MM.1S (cell line): ENCODE results near the gene ADCY9.

Experiments used
- DNase-seq: peaks from one replicate; pipeline ENCODE4 v3.0.0-alpha.2; 2015
- H2AFZ ChIP-seq: fragments of 300-600 bp; sonication (generic); 2 replicates; pipeline ENCODE4 v1.6.0; 2016; ENCODE audit warnings: antibody characterized with exemption, low read length
- H3F3A ChIP-seq: fragments of 300-600 bp; sonication (generic); 2 replicates; pipeline ENCODE4 v1.6.1; 2016; ENCODE audit warnings: mild to moderate bottlenecking, antibody characterized with exemption, low read length, moderate library complexity, mixed read lengths; ENCODE audit not compliant: insufficient read depth
- H3K27ac ChIP-seq: fragments of 300-600 bp; sonication (generic); 2 replicates; pipeline ENCODE4 v1.5.1; 2016; ENCODE audit warnings: mild to moderate bottlenecking, low read length
- H3K27me3 ChIP-seq: fragments of 300-600 bp; sonication (generic); replicated peaks from 2 replicates; pipeline ENCODE4 v1.6.0; 2016; ENCODE audit warnings: low read length; ENCODE audit not compliant: insufficient read depth
- H3K36me3 ChIP-seq: fragments of 300-600 bp; sonication (generic); replicated peaks from 2 replicates; pipeline ENCODE4 v1.6.1; 2016; ENCODE audit warnings: mild to moderate bottlenecking, low read length, mixed read lengths; ENCODE audit not compliant: insufficient read depth
- H3K4me1 ChIP-seq: fragments of 300-600 bp; sonication (generic); 2 replicates; pipeline ENCODE4 v1.6.1; 2016; ENCODE audit warnings: low read length, mixed read lengths
- H3K4me2 ChIP-seq: fragments of 300-600 bp; sonication (generic); 2 replicates; pipeline ENCODE4 v1.6.0; 2016; ENCODE audit warnings: low read depth, low read length
- H3K4me3 ChIP-seq: fragments of 300-600 bp; sonication (generic); 2 replicates; pipeline ENCODE4 v1.5.1; 2016; ENCODE audit warnings: low read length, mixed read lengths
- H3K79me2 ChIP-seq: fragments of 300-600 bp; sonication (generic); 2 replicates; pipeline ENCODE4 v1.6.1; 2016; ENCODE audit warnings: mixed run types, low read length, mixed read lengths
- H3K9ac ChIP-seq: fragments of 300-600 bp; sonication (generic); 2 replicates; pipeline ENCODE4 v1.6.1; 2016; ENCODE audit warnings: low read length, mixed read lengths
- H3K9me2 ChIP-seq: fragments of 300-600 bp; sonication (generic); replicated peaks from 2 replicates; pipeline ENCODE4 v1.6.1; 2016; ENCODE audit warnings: mild to moderate bottlenecking, low read length, mixed read lengths; ENCODE audit not compliant: insufficient read depth
- H3K9me3 ChIP-seq: fragments of 300-600 bp; sonication (generic); replicated peaks from 2 replicates; pipeline ENCODE4 v1.6.1; 2016; ENCODE audit warnings: mild to moderate bottlenecking, low read length, mixed read lengths; ENCODE audit not compliant: insufficient read depth
- H4K20me1 ChIP-seq: fragments of 300-600 bp; sonication (generic); 2 replicates; pipeline ENCODE4 v1.6.1; 2016; ENCODE audit warnings: mild to moderate bottlenecking, low read length, moderate library complexity, mixed read lengths; ENCODE audit not compliant: insufficient read depth
- EZH2 ChIP-seq: fragments of 300-600 bp; sonication (generic); optimal IDR thresholded peaks from 2 replicates; pipeline ENCODE3; 2017; ENCODE audit warnings: low read depth, mild to moderate bottlenecking, antibody characterized with exemption, low read length, mixed read lengths
- EZH2phosphoT487 ChIP-seq: fragments of 300-600 bp; sonication (generic); IDR thresholded peaks from 2 replicates; pipeline ENCODE4 v1.6.1; 2018; ENCODE audit warnings: antibody characterized with exemption, low read length
- TF ChIP-seq, protein P1 (sequence below): fragments of 300-600 bp; sonication (generic); IDR thresholded peaks from 2 replicates; pipeline ENCODE4 v1.5.1; 2016; ENCODE audit warnings: antibody characterized with exemption, low read length, mixed read lengths

ADCY9 gene

GRCh38 chr16:4089811-4090301 lies 26.4 kb downstream of the ADCY9 start:
- Histone ChIP-seq H3K36me3 (no peaks in the 10 kb centered on the region), H3K9ac (no peak overlapping the region)

DNA sequence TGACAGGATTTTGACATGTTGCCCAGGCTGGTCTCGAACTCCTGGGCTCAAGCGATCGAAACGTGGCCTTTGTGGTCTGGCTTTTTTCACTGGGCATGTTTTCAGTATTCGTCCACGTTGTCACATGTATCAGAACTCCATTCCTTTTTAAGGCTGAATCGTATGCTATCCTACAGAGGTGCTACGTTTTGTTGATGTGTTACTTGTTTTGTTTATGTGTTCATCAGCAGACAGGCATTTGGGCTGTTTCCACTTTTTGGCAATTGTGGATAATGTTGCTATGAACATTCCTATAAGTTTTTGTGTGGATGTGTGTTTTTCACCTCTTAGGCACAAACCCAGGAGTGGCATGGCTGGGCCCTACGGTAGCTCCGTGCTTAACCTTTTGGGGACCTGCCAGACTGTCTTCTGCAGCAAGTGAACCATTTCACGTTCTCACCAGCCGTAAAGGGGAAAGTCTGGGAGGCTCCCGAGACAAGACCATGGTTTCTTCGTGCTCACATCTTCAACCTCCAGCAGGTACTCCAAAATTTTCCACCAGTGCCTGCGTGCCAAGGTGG lies 26.9 kb downstream of the ADCY9 start:
- no peak overlapping the region for H3K4me3 ChIP-seq
- H3K4me2 ChIP-seq, result no peak overlapping the region
- H2AFZ ChIP-seq, result no peak overlapping the region
- H3K4me1 ChIP-seq, result no peaks in the 10 kb centered on the region
- no peak for DNase-seq
- no peaks in the 10 kb centered on the region for H3K9me2 ChIP-seq
- TF ChIP-seq, protein P1, sequence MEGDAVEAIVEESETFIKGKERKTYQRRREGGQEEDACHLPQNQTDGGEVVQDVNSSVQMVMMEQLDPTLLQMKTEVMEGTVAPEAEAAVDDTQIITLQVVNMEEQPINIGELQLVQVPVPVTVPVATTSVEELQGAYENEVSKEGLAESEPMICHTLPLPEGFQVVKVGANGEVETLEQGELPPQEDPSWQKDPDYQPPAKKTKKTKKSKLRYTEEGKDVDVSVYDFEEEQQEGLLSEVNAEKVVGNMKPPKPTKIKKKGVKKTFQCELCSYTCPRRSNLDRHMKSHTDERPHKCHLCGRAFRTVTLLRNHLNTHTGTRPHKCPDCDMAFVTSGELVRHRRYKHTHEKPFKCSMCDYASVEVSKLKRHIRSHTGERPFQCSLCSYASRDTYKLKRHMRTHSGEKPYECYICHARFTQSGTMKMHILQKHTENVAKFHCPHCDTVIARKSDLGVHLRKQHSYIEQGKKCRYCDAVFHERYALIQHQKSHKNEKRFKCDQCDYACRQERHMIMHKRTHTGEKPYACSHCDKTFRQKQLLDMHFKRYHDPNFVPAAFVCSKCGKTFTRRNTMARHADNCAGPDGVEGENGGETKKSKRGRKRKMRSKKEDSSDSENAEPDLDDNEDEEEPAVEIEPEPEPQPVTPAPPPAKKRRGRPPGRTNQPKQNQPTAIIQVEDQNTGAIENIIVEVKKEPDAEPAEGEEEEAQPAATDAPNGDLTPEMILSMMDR, result no peak
- TF ChIP-seq EZH2 (no peak), EZH2phosphoT487 (no peak)
- no peak overlapping the region for H3K9ac ChIP-seq
- no peaks in the 10 kb centered on the region for H3K9me3 ChIP-seq
- peaks cover 20% of the 10 kb centered on the region; the same call in 1 of the 2 replicates for H3K27me3 ChIP-seq
- no peak overlapping the region for H3K27ac ChIP-seq
- H3K79me2 ChIP-seq, result no peaks in the 10 kb centered on the region
- H3F3A ChIP-seq, result no peaks in the 10 kb centered on the region
- no peaks in the 10 kb centered on the region for H3K36me3 ChIP-seq
- H4K20me1 ChIP-seq, result no peaks in the 10 kb centered on the region

More at GRCh38 chr16:4089811-4090301, 26.4 kb downstream of the ADCY9 start:
- Histone ChIP-seq H3F3A (no peaks in the 10 kb centered on the region), H4K20me1 (no peaks in the 10 kb centered on the region), H3K4me1 (no peaks in the 10 kb centered on the region), H3K27ac (no peak overlapping the region), H2AFZ (no peak overlapping the region), H3K4me2 (no peak overlapping the region), H3K9me3 (no peaks in the 10 kb centered on the region), H3K79me2 (no peaks in the 10 kb centered on the region), H3K4me3 (no peak overlapping the region), H3K9me2 (no peaks in the 10 kb centered on the region), H3K27me3 (peaks cover 20% of the 10 kb centered on the region; the same call in 1 of the 2 replicates)
- TF ChIP-seq EZH2phosphoT487 (no peak), EZH2 (no peak)
- TF ChIP-seq, protein P1, result no peak
- DNase-seq, result no peak

- Histone ChIP-seq H3K79me2 (no peaks in the 10 kb centered on the region), H4K20me1 (no peaks in the 10 kb centered on the region), H3F3A (no peaks in the 10 kb centered on the region), H3K4me1 (no peaks in the 10 kb centered on the region), H3K27ac (no peak overlapping the region), H3K9me2 (no peaks in the 10 kb centered on the region), H3K36me3 (no peaks in the 10 kb centered on the region), H3K9ac (no peak overlapping the region), H3K4me2 (no peak overlapping the region), H2AFZ (no peak overlapping the region), H3K9me3 (no peaks in the 10 kb centered on the region), H3K27me3 (peaks cover 19% of the 10 kb centered on the region; the same call in 1 of the 2 replicates), H3K4me3 (no peak overlapping the region)
- no peak for DNase-seq
- TF ChIP-seq, protein P1, result no peak
- no peak for TF ChIP-seq EZH2phosphoT487
- no peak for TF ChIP-seq EZH2
These were observed 28.2 kb downstream of the ADCY9 start for GRCh38 chr16:4087990-4088577.
